Measurements from ENCODE around the gene RAI1.

- no peak for TF ChIP-seq CTCF (IDR thresholded peaks at IDR 0.05)
- TF ChIP-seq POLR2A (IDR thresholded peaks at IDR 0.05), result no peak
These were observed 109.6 kb downstream of the RAI1 start for GRCh38 chr17:17790637-17791464.

Measured in lower leg skin (tissue), 3 donors.